Measurements from ENCODE around the gene TRDMT1.

DNA sequence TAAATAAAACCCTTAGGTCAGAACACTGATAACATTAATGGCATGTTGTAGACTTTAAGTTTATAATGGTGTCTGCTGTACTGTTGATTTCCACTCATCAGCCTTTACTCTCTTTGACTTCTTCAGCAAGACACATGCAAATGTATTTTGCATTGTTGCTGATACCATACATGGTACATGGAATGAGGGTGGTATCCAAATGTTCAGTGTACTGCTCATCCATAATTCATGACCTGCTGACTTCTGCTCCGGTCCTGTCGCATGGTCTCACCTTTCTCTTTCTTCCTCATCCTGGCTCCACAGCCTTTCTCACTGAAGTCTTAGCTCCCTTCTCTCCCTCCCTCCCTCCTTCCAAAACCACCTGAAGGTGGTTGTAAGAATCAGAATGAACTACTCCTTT is 67.2 kb downstream of the TRDMT1 start:
- TF ChIP-seq, protein P1, sequence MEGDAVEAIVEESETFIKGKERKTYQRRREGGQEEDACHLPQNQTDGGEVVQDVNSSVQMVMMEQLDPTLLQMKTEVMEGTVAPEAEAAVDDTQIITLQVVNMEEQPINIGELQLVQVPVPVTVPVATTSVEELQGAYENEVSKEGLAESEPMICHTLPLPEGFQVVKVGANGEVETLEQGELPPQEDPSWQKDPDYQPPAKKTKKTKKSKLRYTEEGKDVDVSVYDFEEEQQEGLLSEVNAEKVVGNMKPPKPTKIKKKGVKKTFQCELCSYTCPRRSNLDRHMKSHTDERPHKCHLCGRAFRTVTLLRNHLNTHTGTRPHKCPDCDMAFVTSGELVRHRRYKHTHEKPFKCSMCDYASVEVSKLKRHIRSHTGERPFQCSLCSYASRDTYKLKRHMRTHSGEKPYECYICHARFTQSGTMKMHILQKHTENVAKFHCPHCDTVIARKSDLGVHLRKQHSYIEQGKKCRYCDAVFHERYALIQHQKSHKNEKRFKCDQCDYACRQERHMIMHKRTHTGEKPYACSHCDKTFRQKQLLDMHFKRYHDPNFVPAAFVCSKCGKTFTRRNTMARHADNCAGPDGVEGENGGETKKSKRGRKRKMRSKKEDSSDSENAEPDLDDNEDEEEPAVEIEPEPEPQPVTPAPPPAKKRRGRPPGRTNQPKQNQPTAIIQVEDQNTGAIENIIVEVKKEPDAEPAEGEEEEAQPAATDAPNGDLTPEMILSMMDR (IDR thresholded peaks at IDR 0.05) = no peak
- no peak for TF ChIP-seq POLR2A (IDR thresholded peaks at IDR 0.05)

All from breast epithelium (tissue), 3 donors.